Endodermal cell (in vitro differentiated cells): ENCODE data around the gene LY86. TPM values are rescaled to one million over a fixed set of nuclear protein-coding genes. Genes with fewer than 3 reads are reported as not detected.
"Not testable (repeated sequence)": the region's sequence is repeated elsewhere in the genome, so short reads cannot be mapped to it uniquely, and the experiment has no call there.

Experiments used
- DNase-seq: peaks from one replicate; pipeline ENCODE4 v3.0.0-alpha.2; 2017
- H3K27ac ChIP-seq: 2 replicates; pipeline ENCODE4 v1.5.1; 2013; ENCODE audit warnings: mild to moderate bottlenecking, low read depth, low read length, moderate library complexity
- H3K27me3 ChIP-seq: 2 replicates; pipeline ENCODE4 v1.6.1; 2013; ENCODE audit warnings: mild to moderate bottlenecking, low read length, moderate library complexity; ENCODE audit not compliant: insufficient read depth, control insufficient read depth, poor library complexity, severe bottlenecking
- H3K36me3 ChIP-seq: 2 replicates; pipeline ENCODE4 v1.7.0; 2013; ENCODE audit warnings: mild to moderate bottlenecking, low read length, moderate library complexity; ENCODE audit not compliant: control insufficient read depth, insufficient read depth
- H3K4me1 ChIP-seq: one replicate; pipeline ENCODE4 v1.7.0; 2013; ENCODE audit warnings: low read length; ENCODE audit not compliant: control insufficient read depth, insufficient read depth
- H3K4me3 ChIP-seq: 2 replicates; pipeline ENCODE4 v1.5.1; 2013; ENCODE audit warnings: mild to moderate bottlenecking, low read length, moderate library complexity
- H3K9ac ChIP-seq: 2 replicates; pipeline ENCODE4 v1.6.1; 2013; ENCODE audit warnings: mild to moderate bottlenecking, low read length, moderate library complexity; ENCODE audit not compliant: poor library complexity, severe bottlenecking; ENCODE audit errors: extremely low read depth
- H3K9me3 ChIP-seq: 2 replicates; pipeline ENCODE4 v1.6.1; 2013; ENCODE audit warnings: mild to moderate bottlenecking, low read length, moderate library complexity; ENCODE audit not compliant: control insufficient read depth
- H3K27ac Mint-ChIP-seq: 2 replicates; pipeline ENCODE4 v1.8.0; 2020; ENCODE audit warnings: mixed read lengths
- H3K27me3 Mint-ChIP-seq: 2 replicates; pipeline ENCODE4 v1.8.0; 2021; ENCODE audit warnings: mild to moderate bottlenecking, mixed read lengths; ENCODE audit not compliant: insufficient read depth
- H3K36me3 Mint-ChIP-seq: 2 replicates; pipeline ENCODE4 v1.8.0; 2020; ENCODE audit warnings: low read depth, mixed read lengths
- H3K4me1 Mint-ChIP-seq: 2 replicates; pipeline ENCODE4 v1.8.0; 2020; ENCODE audit warnings: mixed read lengths
- H3K4me3 Mint-ChIP-seq: 2 replicates; pipeline ENCODE4 v1.8.0; 2020; ENCODE audit warnings: mild to moderate bottlenecking, moderate library complexity, mixed read lengths
- H3K9me3 Mint-ChIP-seq: 2 replicates; pipeline ENCODE4 v1.8.0; 2020; ENCODE audit warnings: mild to moderate bottlenecking, mixed read lengths
- CTCF ChIP-seq: fragments of 200-600 bp; sonication (generic); conservative IDR thresholded peaks from 2 replicates; pipeline ENCODE4 v1.5.0; 2021; ENCODE audit warnings: antibody characterized with exemption, mild to moderate bottlenecking
- WGBS, 2 experiments: methylation state at CpG; one replicate each; pipeline versions ENCODE4 v1.1.5 to v1.1.7; 2013; ENCODE audit warnings: missing lambda C conversion rate in 2 of 2, mixed read lengths in 1 of 2; ENCODE audit not compliant: insufficient coverage in 1 of 2, insufficient read length in 1 of 2; 5-methylcytosine and 5-hydroxymethylcytosine counted together
- total RNA-seq, 2 donors: library from RNA; stranded (reverse); fragmentation: NEBNext Ultra II Directional in 1 of 2; extraction: Animal tissue kit (Norgen Biotek cat#: 25700) in 1 of 2; gene quantifications; 2 replicates in 1 of 2; 3 replicates in 1 of 2; pipeline ENCODE4 v1.2.1, GENCODE V29; 2021

LY86 gene
- total RNA-seq, 2 donors from 2014 or later: not detected

GRCh38 chr6:6604015-6604414, 15.5 kb downstream of the LY86 start:
- H3K27me3 Mint-ChIP-seq: no peaks in the 10 kb centered on the region
- H3K4me1 Mint-ChIP-seq: peaks cover 13% of the 10 kb centered on the region

GRCh38 chr6:6604566-6604965, 16.0 kb downstream of the LY86 start:
- Histone ChIP-seq H3K9ac (no peak overlapping the region), H3K4me1 (no peaks in the 10 kb centered on the region), H3K27me3 (no peaks in the 10 kb centered on the region), H3K9me3 (no peaks in the 10 kb centered on the region), H3K4me3 (no peak overlapping the region), H3K27ac (no peak overlapping the region), H3K36me3 (no peaks in the 10 kb centered on the region)
- H3K4me3 Mint-ChIP-seq: no peak overlapping the region
- peaks cover 13% of the 10 kb centered on the region for H3K4me1 Mint-ChIP-seq
- no peak for DNase-seq
- H3K36me3 Mint-ChIP-seq: no peaks in the 10 kb centered on the region
- H3K9me3 Mint-ChIP-seq: peaks cover 7% of the 10 kb centered on the region
- H3K27me3 Mint-ChIP-seq: no peaks in the 10 kb centered on the region
- no peak overlapping the region for H3K27ac Mint-ChIP-seq
- WGBS, 2 experiments: 94 to 100% methylated on average over 1 to 2 of the region's 3 CpGs
- TF ChIP-seq CTCF: no peak

More at GRCh38 chr6:6604015-6604414, 15.5 kb downstream of the LY86 start:
- no peaks in the 10 kb centered on the region for H3K36me3 ChIP-seq
- H3K9ac ChIP-seq: no peak overlapping the region
- H3K4me1 ChIP-seq: no peaks in the 10 kb centered on the region
- no peak overlapping the region for H3K27ac ChIP-seq
- peaks cover 7% of the 10 kb centered on the region for H3K9me3 Mint-ChIP-seq
- no peak for DNase-seq
- H3K27me3 ChIP-seq: no peaks in the 10 kb centered on the region
- no peak overlapping the region for H3K4me3 ChIP-seq
- no peak for TF ChIP-seq CTCF
- H3K4me3 Mint-ChIP-seq: no peak overlapping the region
- H3K36me3 Mint-ChIP-seq: no peaks in the 10 kb centered on the region
- H3K27ac Mint-ChIP-seq: no peak overlapping the region
- H3K9me3 ChIP-seq: no peaks in the 10 kb centered on the region

- TF ChIP-seq CTCF: no peak
- Mint-ChIP-seq H3K9me3 (peaks cover 7% of the 10 kb centered on the region), H3K4me1 (peaks cover 6% of the 10 kb centered on the region), H3K27me3 (no peaks in the 10 kb centered on the region), H3K36me3 (no peaks in the 10 kb centered on the region), H3K27ac (no peak overlapping the region), H3K4me3 (no peak overlapping the region)
- Histone ChIP-seq H3K36me3 (no peaks in the 10 kb centered on the region), H3K27me3 (no peaks in the 10 kb centered on the region), H3K9me3 (no peaks in the 10 kb centered on the region), H3K9ac (no peak overlapping the region), H3K4me1 (no peaks in the 10 kb centered on the region), H3K4me3 (no peak overlapping the region), H3K27ac (no peak overlapping the region)
- DNase-seq: peak; percentile 20
- WGBS, 2 experiments: 88 to 89% methylated on average over 10 to 13 of the region's 13 CpGs
Observed at GRCh38 chr6:6605873-6606272, 17.4 kb downstream of the LY86 start.

GRCh38 chr6:6606391-6607030, 18.0 kb downstream of the LY86 start:
- H3K4me1 ChIP-seq, H3K27ac Mint-ChIP-seq, H3K9ac ChIP-seq, H3K27me3 Mint-ChIP-seq, H3K36me3 ChIP-seq, H3K4me1 Mint-ChIP-seq, H3K4me3 Mint-ChIP-seq, H3K36me3 Mint-ChIP-seq, H3K27ac ChIP-seq, H3K9me3 Mint-ChIP-seq, H3K9me3 ChIP-seq, H3K4me3 ChIP-seq, H3K27me3 ChIP-seq: not testable (repeated sequence)
- DNase-seq: peak; percentile 29
- WGBS, 2 experiments: 93 to 98% methylated on average over 26 to 47 of the region's 47 CpGs
